HG03575 (cell line): Measurements from ENCODE around the gene LHX5.

Experiments used
- ATAC-seq: cut with Tn5 transposase; IDR thresholded peaks from one replicate; pipeline ENCODE4 v1.9.1; 2021; ENCODE audit not compliant: unreplicated experiment, insufficient number of reproducible peaks, low FRiP score; ENCODE audit errors: extremely low read depth

Gene LHX5

DNA sequence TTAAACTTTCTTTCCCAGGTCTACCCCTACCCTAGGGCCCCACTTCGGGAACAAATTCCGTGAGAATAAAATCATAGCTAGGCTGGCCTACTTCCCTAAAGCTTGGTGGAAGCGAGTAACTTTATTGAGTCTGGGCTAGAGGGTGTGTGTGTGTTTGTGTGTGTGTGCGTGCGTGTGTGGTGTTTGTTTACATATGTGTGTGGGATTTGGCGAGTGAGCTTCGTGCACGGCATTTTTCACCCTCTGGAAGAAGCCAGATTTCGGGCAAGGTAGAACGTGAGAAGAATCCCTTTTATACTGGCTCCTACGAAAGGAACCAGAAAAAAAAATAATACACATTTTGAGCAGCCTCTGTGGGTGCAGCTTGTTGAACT is 7.5 kb upstream of the LHX5 start:
- no peak for ATAC-seq

DNA sequence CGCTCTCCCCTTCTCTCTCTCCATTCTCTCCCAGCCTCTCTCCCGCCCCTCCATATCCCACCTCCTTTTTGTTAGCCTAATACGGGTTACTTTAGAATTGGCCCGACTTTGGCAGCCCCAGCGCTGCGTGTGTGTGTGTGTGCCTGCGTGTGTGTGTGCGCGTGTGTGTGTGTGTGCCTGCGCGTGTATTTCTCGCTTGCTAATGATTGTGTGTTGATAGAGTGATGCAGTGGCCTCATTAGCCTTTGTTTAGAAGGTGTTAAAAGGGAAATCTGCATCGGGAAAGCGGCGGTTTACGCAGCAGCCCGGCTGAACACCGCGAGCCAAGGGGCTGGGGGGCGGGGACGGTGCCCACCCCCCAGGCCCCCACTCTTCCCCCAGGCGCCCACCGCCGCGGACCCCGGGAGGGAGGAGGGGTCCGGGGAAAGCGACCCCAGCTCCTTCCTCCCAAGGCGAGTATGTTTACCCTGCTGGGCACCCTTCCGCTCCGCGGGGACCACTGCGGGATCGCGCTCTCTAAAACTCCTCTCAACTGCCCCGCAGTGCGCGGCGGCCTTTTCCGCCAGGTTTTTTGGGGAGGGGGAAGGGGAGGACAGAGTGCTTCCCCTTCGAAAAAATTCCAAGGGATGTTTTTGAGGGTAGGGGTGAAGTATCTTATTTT is 6.8 kb upstream of the LHX5 start:
- ATAC-seq = no peak

DNA sequence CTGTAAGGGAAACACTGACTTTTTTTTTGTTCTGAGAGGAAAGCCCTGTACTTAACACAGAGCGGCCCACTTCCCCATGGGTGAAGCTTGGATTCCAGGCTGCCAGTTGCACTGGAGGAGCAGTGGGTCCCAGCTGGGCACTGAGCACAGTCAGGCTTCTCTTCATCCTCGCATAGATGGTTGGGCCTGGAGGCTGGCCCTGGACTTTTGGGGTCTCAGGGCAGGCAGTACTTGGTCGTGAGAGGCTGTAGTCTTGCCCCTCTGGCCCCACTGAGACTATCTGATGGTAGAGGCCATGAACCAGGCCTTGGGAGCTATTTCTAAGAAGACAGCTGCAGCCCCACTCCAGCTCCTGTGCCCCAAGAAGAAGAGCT is 6.2 kb upstream of the LHX5 start:
- ATAC-seq = no peak

DNA sequence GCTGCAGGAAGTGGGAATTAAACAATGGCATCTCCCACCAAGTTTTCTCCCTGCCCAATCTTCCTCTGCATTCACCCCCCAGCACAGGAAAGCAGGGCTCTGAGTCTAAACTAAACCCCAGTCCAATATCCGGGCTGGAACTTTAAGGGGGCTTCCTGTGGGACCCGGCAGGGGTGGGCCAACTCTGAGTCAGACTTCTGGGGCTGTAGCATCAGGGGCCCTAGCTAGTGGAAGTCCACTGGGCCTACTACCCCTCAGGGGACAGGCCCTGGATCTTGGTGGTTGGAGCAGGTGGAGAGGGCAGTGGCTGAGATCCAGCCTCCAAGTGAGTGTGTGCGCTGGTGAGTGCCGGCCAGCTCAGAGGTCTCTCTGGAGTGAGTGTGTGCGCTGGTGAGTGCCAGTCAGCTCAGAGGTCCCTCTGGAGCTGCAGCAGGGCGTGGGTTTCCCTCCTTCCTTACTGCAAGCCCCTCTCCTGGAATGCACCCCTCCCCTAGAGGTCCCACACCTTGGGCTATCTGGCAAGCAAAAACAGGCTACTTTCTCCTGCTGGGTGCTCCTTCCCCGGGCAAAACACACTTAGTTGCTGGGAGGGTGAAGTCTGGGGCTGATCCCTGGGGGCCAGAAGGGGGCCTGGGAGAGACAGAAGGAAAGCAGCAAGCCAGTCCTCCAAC is 5.6 kb upstream of the LHX5 start:
- no peak for ATAC-seq

DNA sequence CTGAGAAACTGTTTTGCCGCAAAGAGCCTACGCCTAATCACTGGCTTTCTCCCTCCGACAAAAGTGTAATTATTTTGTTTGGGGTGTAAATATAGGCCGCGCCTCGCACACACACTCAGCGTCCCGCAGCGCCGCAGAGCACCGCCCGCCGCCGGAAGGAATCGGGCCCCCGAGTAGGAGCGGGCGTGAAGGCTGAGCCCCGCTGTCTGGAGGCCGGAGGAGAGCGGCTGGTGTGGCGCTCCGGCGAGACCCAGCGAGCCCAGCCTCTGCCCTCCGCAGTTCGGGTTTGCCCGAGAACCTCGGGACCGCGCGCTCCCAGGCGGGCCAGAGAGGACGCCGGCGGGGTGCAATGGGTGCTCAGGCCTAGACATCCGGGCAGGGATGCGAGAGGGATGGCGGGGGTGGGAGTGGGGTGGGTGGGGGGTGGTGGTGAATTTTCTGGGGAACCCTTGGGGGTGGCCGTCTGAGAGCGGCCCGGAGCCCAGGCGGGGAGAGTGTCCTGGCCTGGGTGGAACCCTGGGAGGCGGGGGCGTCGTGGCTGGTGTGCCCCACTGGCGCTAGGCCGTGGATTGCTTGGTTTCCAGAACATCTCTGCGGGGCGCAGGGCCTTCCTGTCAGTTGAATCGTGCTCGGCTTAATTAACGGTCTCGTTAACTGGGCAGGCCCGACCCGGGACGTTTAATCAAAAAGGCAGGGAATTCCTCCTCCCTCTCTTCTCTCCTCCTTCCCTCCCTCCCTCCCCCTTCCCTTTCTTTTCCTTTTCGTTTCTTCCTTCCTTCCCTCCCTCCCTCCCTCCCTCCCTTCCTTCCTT is 4.7 kb upstream of the LHX5 start:
- no peak for ATAC-seq

DNA sequence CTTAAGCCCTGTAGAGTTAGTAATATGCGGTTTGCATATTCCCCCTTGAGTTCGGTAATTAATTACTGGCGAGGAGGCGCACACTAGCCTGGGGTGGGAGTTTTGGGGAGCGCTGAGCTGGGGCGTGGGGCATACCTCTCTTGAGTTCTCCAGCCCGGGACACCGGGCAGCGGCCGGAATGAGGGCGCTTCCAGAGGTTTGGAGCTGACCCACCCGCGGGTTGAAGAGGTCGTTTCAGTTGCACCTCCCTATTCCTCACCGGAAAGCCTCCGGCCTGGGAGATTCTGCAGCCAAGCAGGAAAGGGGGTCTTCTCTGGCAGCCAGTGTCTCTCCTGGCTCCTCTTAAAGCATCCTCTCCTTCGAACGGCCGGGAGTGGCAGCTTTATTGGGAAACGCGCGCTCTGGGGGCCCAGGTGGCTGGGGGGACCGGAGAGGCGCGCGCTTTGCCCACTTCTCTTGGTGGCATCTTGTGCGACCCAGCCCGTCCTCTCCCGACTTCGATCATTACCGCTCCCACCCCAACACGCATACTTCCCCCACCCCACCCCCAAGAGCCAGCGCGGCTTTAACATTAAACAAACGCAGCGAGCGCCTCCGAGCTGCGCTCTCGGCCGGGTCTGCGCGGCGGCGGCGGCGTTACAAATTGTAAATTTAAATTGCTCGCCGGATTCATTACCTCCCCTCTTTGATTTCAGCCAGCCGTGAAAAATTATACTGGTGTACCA is 3.9 kb upstream of the LHX5 start:
- no peak for ATAC-seq

DNA sequence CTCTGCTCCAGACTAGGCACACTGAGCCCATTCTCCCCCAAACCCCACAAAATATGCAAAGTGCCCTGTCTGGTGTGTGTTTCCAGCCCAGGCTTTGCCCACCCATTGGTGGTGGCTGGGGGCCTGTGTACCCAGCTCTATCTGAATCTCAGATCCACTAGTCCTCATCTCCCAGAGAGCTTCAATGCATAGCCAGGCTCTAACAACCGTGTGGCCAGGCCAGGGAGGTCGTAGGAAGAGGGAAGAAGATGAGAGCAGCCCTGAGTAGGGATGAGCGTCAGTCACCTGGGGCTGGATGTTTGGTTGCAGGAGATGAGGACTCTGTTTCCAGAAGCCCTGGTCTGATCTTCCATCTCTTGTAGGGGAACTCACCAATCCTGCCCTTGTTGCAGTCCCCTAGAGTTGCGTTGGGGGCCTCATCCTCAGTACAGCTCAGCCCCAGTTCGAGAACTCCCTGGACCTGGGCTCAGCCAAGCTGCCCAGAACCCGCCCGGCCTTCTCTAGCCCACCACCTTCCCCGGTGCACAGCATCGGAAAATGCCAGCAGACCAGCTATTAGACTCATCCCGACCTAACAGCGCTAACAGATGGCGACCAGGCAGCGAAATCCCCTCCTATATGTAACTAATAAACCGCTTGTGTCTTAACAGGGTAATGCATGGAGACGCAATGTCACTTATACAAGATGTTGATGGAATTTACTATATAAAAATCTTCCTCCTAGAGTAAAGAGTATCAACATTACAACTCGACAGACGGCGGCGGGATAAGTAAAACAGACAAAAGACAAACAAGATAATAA is 3.2 kb upstream of the LHX5 start:
- ATAC-seq = no peak

DNA sequence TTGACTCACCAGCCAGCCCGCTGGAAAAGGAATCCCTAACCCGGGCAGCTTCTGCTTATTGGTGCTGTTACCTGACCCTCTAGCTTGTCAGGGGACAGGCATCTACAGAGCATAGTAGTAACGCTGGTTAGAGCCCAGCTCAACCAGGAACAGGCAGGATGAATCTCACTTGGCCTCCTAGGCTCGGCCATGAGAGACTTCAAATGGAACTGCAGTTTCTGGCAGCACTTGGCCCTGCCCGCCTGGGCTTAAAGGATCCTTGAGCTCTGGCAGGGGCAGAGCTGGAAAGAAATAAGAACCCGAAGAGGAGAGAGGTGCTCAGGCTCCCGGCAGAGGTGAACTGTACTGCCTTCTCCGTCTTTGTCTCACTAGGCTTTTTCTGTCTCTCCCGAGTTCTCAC is 2.3 kb upstream of the LHX5 start:
- no peak for ATAC-seq

DNA sequence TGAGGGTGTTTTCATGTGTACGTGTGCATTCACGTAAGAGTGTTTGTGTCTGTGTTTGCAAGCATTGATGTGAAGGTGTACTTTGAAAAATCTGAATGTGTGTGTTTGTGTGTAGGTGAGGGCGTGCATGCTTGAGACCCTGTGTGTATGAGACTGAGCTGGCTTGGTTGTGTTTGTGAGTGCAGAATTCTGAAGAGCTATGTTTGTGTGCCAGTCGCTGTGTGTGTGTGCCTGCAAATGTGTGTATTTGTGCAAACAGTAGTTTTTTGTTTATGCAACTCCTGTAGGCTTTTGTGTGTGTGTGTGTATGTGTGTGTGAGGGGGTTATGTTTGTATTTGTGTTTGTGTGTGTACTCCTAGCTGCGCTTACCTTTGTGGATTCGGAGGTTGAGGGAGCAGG is 1.7 kb upstream of the LHX5 start:
- no peak for ATAC-seq

DNA sequence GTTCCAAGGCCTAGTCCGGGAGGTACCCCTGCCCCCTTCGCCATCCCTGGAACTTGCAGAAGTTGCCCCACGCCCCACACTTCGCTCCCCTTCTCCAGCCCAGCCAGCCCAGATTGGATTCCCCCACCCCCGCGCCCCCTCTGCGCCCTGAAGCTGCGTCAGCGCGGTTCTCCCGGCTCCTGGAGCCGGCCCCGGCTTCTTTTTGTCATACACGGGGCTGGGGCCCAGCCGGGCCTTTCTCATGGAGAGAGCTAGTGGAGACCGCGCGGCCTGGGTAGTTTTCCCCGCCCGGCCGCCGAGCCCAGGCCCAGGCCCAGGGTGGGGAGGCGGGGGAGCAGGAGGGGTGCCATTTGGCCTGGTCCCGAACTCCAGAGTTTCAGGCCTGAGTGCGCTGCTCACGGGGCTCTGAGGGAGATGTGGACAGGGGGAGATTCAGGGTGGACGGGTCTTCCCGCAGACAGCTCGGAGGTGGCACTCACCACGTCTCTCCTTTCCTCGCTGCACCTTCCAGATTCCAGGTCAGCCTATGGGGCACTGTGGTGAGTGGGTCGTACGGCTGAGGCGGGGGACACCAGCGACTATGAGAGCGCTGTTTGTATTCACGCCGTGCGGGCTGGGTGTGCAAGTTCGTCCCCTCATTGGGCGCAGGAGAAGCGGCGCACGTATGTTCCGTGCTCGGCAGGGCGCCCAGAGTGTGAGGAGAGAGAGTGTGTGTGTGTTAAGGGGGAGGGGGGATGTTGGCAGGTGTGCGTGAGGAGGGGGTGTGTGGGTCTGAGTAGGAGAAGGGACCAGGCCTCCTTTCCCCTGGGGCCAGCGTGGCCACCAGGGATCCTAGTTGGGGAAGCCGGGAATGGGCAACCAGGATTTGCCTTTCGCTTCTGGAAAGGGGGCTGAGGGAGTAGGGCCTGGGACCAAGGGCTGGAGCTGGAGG is 785 bp upstream of the LHX5 start:
- ATAC-seq = no peak

DNA sequence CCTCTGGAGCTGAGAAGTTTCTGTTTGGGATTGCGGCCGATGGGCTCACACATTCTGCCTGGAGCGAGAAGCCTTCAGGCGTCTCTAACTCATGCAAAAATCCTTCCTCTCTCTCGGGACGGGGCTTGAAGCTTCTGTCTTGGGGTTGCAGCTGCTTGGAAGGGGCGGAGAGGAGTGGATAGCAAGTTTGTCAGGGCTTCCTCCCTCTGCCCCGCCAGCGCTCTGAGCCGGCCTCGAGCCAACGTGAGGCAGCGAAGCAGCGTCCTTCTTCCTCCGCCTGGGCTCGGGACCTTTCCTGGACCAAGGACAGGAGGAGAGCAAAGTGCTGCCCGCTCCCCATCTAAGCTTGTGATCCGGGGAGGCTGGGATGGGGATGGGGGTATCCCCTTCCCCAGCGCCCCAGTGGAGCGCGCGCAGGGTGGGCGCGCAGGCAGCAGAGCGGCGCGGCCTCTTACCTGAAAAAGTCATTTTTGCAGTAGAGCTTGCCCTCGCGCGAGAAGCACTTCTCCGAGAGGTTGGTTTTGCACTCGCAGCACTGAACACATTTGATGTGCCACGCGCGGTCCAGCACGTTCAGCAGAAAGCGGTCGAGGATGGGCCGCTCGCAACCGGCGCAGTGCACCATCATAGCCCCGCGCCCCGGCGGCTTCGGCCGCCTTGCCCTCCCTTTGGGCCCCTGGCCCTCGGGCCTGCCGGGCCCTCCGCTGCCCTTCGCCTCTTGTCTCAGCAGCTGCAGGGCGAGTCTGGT is 626 bp downstream of the LHX5 start:
- ATAC-seq = no peak

DNA sequence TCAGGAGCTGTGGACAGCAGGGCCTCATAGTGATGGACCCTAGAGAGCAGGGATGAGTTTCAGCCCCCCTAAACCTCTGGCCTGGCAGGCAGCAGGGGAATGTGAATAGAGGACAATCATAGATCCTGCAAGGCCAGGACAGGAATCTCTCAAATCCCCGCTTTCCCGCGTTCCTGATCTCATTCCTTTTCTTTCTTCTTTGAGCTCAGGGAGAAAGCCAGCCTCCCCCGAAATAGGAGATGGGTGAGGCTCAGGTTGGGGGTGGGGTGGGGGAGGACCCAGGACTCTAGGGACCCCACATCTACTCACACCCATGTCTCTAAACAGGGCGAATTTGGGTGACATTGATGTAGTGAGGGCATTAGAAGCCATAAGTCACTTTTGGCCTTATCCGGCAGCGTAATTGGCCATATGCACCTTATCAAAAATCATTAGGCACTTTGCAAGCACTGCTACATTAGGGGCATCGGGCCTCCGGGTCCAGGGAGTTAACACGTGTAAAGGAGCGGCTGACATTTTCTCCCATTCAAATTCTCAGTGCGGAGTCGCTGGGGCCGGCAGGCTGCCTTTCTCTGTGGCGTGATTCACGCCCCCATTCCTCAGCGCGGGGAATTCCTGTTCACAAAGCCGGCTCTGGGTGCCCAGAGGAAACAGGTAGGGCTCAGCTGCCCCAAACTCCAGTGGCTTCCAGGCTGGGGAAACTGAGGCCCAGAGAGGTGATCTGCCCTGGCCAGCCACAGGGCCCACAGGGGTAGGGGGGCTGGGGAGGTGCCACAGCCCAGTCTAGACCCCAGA is 1.5 kb downstream of the LHX5 start:
- ATAC-seq = no peak

DNA sequence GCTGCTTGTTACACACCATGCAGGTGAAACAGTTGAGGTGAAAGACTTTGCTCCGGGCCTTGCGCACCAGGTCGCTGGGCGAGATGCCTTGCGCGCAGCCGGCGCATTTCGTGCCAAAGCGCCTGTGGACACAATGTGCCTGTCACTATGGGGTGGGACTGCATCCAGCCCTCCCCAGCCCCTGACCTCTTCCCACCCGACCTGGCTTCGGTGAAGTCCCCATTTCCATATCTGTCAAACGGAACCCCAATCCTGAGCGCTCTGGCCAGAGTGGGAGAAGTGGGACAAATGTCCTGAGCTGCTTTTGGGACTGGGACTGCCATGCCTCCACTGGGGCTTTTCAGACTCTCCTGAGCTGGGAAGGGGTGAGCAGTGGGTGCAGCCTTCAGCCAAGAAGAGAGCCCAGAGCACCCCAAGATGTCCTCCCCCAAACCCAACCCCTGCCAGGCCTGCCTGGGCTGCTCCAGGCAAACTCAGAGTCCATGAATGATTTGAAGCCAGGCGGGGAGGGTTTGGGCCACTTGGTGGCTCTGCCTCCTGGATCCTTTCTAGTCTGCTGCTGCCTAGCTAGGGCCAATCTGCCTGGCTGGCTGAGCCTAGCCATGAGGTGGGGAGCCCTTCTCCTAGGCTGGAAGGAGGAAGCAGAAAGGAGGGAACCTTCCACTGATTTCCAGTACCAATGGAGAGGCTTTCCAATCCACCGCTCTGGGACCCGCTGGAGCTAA is 2.3 kb downstream of the LHX5 start:
- ATAC-seq = no peak

DNA sequence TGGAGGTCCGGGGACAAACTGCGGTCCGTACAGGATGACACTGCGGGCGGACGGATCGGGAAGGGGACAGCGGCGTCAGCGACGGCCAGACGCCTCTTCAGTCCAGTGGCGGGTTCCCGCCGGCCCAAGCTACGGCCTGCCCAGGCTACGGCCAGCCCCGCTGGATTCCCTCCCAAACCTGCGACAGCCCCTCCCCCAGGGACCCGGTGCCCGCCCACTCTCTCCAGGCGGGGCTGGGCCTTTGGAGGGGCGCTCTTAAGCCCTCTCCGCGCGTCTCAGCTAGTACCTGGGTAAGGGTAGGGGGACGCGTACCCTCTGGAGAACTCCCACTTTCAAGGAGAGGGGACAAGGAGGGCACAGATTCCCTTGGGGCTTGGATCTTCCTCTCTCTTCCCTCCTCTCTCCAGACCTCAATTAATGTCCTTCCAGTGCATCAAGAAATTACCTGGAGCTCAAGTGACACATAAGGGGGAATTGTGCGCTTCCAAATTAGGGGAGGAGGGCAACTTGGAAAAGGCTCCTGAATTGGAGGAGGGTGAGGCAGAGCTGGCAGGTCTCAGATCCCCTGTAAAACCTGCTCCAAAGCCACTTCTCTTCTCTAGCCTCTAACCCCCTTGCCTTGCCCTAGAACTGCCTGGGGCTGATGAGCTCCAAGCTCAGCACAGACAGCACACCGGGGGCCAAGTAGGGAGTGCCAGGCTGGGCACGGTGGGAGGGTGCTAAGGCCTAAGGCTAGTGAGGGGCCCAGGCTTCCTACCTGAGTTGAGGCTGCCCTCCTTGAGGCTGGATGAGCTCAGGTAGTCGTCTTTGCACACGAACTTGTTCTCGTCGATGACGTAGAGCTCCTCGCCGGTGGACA is 3.1 kb downstream of the LHX5 start:
- no peak for ATAC-seq
